ENCODE data around the gene GCHFR. TPM values are rescaled to one million over a fixed set of nuclear protein-coding genes. Genes with fewer than 3 reads are reported as not detected.
A peak's percentile ranks its signal among the peaks of the same experiment; 100 is the strongest.

GCHFR gene
- total and polyA plus RNA-seq, 10 of the 15 experiments (the other 5 are each of a cell fraction or from before 2014, with no cell fraction given), result 10.5 to 94.0 (median 35.3) TPM

DNA sequence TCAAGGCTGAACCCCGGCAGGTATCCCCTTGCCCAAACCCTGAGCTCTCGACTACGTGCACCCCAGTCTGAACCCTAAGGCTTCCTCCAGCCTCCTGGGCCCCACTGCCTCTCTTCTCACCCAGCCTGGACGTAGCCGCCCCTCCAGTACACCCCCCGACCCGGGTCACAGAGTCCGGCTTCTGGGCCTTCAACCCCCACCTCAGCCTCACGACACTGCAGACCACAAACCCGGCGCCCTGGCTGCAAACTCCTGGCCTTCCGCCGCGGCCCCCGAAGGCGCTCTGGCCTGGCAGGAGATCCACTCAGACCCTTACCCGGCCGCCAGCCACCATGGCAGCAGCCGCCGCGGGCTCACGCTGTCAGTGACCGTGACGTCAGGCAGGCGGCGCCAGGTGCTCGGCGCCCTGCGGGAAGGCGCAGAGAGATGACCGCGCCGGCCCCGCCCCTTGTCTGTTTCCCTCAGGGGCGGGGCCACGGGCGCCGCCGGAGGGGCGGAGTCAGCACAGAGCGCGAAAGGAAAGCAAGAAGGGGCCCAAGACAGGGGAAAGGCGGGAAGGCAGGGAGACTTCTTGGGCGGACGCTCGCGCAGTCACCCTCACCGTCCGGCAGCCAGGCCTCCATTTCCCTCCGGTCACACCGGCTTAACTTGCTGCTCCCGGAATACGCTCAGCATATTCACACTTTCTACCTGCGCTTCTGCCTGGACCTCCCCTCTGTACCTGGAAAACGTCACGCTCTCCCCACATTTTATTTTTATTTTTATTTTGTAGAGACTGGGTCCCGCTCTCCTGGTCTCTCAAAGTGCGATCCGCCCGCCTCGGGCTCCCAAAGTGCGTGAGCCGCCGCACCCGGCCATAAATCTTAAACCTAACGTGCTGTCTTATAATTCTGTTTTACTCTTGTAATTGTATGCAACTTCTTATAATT, 8.7 kb upstream of the GCHFR start, which contains the start of gene RMDN3 (continued):
- TF ChIP-seq, protein P1, sequence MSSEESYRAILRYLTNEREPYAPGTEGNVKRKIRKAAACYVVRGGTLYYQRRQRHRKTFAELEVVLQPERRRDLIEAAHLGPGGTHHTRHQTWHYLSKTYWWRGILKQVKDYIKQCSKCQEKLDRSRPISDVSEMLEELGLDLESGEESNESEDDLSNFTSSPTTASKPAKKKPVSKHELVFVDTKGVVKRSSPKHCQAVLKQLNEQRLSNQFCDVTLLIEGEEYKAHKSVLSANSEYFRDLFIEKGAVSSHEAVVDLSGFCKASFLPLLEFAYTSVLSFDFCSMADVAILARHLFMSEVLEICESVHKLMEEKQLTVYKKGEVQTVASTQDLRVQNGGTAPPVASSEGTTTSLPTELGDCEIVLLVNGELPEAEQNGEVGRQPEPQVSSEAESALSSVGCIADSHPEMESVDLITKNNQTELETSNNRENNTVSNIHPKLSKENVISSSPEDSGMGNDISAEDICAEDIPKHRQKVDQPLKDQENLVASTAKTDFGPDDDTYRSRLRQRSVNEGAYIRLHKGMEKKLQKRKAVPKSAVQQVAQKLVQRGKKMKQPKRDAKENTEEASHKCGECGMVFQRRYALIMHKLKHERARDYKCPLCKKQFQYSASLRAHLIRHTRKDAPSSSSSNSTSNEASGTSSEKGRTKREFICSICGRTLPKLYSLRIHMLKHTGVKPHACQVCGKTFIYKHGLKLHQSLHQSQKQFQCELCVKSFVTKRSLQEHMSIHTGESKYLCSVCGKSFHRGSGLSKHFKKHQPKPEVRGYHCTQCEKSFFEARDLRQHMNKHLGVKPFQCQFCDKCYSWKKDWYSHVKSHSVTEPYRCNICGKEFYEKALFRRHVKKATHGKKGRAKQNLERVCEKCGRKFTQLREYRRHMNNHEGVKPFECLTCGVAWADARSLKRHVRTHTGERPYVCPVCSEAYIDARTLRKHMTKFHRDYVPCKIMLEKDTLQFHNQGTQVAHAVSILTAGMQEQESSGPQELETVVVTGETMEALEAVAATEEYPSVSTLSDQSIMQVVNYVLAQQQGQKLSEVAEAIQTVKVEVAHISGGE (CRISPR knock-in tag; IDR thresholded peaks at IDR 0.05), result no peak
- TF ChIP-seq FOS (IDR thresholded peaks at IDR 0.05; ENCODE audit: borderline replicate concordance, extremely low read depth, insufficient read length) (no peak), TBL1XR1 (IDR thresholded peaks at IDR 0.05; ENCODE audit: low read depth, low read length) (peak; percentile 12; the same call in 1 of the 2 replicates), SREBF2 (IDR thresholded peaks at IDR 0.05; ENCODE audit: low read length) (no peak), BCL11A (IDR thresholded peaks at IDR 0.05; ENCODE audit: low read depth, low read length) (no peak), MEF2B (IDR thresholded peaks at IDR 0.05; ENCODE audit: partially characterized antibody, poor library complexity, severe bottlenecking) (no peak), PML (IDR thresholded peaks at IDR 0.05; ENCODE audit: low read length) (peak; percentile 77; the same call in 1 of the 2 replicates), POLR2A (IDR thresholded peaks at IDR 0.05; ENCODE audit: low read depth, low read length) (peak; percentile 93), JUND (IDR thresholded peaks at IDR 0.05; ENCODE audit: low read depth, low read length) (no peak), SUZ12 (IDR thresholded peaks at IDR 0.05; ENCODE audit: unreplicated experiment) (no peak), NRF1 (conservative IDR thresholded peaks at IDR 0.05; ENCODE audit: low read depth, low read length) (0 out of 2 replicates have a peak, but pooled peaks have one; percentile 12), IKZF2 (IDR thresholded peaks at IDR 0.05) (no peak; a peak in 1 of 4 replicates), POU2F2 (IDR thresholded peaks at IDR 0.05; ENCODE audit: borderline replicate concordance, low read depth, low read length) (no peak), RELA (IDR thresholded peaks at IDR 0.05; ENCODE audit: borderline replicate concordance, partially characterized antibody) (no peak), NFYA (IDR thresholded peaks at IDR 0.05; ENCODE audit: borderline replicate concordance, low read depth, low read length) (no peak), CHD4 (IDR thresholded peaks at IDR 0.05) (no peak)
- TF ChIP-seq, protein P2, sequence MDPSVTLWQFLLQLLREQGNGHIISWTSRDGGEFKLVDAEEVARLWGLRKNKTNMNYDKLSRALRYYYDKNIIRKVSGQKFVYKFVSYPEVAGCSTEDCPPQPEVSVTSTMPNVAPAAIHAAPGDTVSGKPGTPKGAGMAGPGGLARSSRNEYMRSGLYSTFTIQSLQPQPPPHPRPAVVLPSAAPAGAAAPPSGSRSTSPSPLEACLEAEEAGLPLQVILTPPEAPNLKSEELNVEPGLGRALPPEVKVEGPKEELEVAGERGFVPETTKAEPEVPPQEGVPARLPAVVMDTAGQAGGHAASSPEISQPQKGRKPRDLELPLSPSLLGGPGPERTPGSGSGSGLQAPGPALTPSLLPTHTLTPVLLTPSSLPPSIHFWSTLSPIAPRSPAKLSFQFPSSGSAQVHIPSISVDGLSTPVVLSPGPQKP (IDR thresholded peaks at IDR 0.05; ENCODE audit: low read depth, low read length), result no peak
- TF ChIP-seq, protein P3, sequence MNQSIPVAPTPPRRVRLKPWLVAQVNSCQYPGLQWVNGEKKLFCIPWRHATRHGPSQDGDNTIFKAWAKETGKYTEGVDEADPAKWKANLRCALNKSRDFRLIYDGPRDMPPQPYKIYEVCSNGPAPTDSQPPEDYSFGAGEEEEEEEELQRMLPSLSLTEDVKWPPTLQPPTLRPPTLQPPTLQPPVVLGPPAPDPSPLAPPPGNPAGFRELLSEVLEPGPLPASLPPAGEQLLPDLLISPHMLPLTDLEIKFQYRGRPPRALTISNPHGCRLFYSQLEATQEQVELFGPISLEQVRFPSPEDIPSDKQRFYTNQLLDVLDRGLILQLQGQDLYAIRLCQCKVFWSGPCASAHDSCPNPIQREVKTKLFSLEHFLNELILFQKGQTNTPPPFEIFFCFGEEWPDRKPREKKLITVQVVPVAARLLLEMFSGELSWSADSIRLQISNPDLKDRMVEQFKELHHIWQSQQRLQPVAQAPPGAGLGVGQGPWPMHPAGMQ (IDR thresholded peaks at IDR 0.05; ENCODE audit: borderline replicate concordance), result no peak
- TF ChIP-seq, protein P4, sequence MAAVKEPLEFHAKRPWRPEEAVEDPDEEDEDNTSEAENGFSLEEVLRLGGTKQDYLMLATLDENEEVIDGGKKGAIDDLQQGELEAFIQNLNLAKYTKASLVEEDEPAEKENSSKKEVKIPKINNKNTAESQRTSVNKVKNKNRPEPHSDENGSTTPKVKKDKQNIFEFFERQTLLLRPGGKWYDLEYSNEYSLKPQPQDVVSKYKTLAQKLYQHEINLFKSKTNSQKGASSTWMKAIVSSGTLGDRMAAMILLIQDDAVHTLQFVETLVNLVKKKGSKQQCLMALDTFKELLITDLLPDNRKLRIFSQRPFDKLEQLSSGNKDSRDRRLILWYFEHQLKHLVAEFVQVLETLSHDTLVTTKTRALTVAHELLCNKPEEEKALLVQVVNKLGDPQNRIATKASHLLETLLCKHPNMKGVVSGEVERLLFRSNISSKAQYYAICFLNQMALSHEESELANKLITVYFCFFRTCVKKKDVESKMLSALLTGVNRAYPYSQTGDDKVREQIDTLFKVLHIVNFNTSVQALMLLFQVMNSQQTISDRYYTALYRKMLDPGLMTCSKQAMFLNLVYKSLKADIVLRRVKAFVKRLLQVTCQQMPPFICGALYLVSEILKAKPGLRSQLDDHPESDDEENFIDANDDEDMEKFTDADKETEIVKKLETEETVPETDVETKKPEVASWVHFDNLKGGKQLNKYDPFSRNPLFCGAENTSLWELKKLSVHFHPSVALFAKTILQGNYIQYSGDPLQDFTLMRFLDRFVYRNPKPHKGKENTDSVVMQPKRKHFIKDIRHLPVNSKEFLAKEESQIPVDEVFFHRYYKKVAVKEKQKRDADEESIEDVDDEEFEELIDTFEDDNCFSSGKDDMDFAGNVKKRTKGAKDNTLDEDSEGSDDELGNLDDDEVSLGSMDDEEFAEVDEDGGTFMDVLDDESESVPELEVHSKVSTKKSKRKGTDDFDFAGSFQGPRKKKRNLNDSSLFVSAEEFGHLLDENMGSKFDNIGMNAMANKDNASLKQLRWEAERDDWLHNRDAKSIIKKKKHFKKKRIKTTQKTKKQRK (IDR thresholded peaks at IDR 0.05; ENCODE audit: low read depth, low read length), result no peak
